Ascending aorta (tissue), 2 donors: Measurements from ENCODE around the gene TBCE. TPM values are rescaled to one million over a fixed set of nuclear protein-coding genes. Genes with fewer than 3 reads are reported as not detected.

ENCODE experiments used
- DNase-seq, 2 donors: peaks; one replicate each; pipeline ENCODE4 v3.0.0-alpha.2; 2019; ENCODE audit warnings: low spot score in 2 of 2
- H3K27ac ChIP-seq, 2 donors: fragments of 200-600 bp; sonication (generic); one replicate each; pipeline ENCODE4 v1.5.1; 2016 to 2017; ENCODE audit warnings: mild to moderate bottlenecking in 1 of 2
- H3K27me3 ChIP-seq: fragments of 200-600 bp; sonication (generic); one replicate; pipeline ENCODE4 v1.5.1; 2017
- H3K36me3 ChIP-seq, 2 donors: fragments of 200-600 bp; sonication (generic); one replicate each; pipeline ENCODE4 v1.5.1; 2016
- H3K4me1 ChIP-seq, 2 donors: fragments of 200-600 bp; sonication (generic); one replicate each; pipeline ENCODE4 v1.5.1; 2016 to 2017; ENCODE audit warnings: mild to moderate bottlenecking in 1 of 2
- H3K4me3 ChIP-seq, 2 donors: fragments of 200-600 bp; sonication (generic); one replicate each; pipeline ENCODE4 v1.5.1; 2016 to 2017; ENCODE audit warnings: mild to moderate bottlenecking in 1 of 2
- H3K9me3 ChIP-seq, 2 donors: fragments of 200-600 bp; sonication (generic); one replicate each; pipeline ENCODE4 v1.5.1; 2016
- intact Hi-C: fragments of 100-400 bp; cut with DNase I; formaldehyde crosslinking; loops from one replicate; pipeline ENCODE4 v1.15.1; 2023
- total RNA-seq: library from RNA; depleted of rRNA; stranded (reverse); fragments of >200 nt; gene quantifications from one replicate; pipeline ENCODE4 v1.1.0, GENCODE V29; 2016
- TF ChIP-seq, protein P1 (sequence below), 3 experiments: fragments of 200-600 bp in 2 of 3; fragments of 450-650 bp in 1 of 3; sonication (generic) in 2 of 3; IDR thresholded peaks; one replicate each; pipeline ENCODE4 v1.5.1; 2016 to 2019; ENCODE audit warnings: antibody characterized with exemption in 3 of 3, mild to moderate bottlenecking in 1 of 3, moderate library complexity in 1 of 3

Gene TBCE
- total RNA-seq, 1 donor from 2014 or later, result 67.8 TPM

DNA sequence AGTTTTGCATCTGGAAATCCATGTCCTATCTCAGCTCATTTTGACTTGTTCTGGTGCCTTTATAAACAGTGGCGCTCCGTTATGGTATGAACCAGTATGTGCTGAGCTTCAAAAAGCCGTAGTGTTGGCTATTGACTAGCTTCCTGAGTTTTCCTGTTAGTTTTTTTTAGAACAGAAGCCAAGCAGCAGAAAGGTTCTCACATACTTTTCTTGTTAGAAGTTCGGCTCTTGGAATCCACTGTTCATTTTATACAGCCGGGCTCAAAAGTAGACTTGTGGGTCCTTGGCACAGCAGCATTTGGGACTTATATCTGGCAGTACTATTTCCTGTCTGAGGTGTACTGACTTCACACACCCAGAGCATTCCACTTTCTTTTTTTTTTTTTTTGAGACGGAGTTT is 63.8 kb downstream of the TBCE start:
- intact Hi-C loops, result no loop called here
- Histone ChIP-seq H3K36me3 (peaks cover 12 to 14% of the 10 kb centered on the region in 2 donors), H3K4me1 (peaks cover 0 to 5% of the 10 kb centered on the region in 2 donors), H3K27me3 (no peaks in the 10 kb centered on the region), H3K4me3 (no peak overlapping the region), H3K27ac (peak overlapping the region; percentile 39 to 62), H3K9me3 (no peaks in the 10 kb centered on the region)
- TF ChIP-seq, protein P1, sequence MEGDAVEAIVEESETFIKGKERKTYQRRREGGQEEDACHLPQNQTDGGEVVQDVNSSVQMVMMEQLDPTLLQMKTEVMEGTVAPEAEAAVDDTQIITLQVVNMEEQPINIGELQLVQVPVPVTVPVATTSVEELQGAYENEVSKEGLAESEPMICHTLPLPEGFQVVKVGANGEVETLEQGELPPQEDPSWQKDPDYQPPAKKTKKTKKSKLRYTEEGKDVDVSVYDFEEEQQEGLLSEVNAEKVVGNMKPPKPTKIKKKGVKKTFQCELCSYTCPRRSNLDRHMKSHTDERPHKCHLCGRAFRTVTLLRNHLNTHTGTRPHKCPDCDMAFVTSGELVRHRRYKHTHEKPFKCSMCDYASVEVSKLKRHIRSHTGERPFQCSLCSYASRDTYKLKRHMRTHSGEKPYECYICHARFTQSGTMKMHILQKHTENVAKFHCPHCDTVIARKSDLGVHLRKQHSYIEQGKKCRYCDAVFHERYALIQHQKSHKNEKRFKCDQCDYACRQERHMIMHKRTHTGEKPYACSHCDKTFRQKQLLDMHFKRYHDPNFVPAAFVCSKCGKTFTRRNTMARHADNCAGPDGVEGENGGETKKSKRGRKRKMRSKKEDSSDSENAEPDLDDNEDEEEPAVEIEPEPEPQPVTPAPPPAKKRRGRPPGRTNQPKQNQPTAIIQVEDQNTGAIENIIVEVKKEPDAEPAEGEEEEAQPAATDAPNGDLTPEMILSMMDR (IDR thresholded peaks at IDR 0.05), result no peak
- DNase-seq, result peak in 1 of 2 donors; percentile 15

DNA sequence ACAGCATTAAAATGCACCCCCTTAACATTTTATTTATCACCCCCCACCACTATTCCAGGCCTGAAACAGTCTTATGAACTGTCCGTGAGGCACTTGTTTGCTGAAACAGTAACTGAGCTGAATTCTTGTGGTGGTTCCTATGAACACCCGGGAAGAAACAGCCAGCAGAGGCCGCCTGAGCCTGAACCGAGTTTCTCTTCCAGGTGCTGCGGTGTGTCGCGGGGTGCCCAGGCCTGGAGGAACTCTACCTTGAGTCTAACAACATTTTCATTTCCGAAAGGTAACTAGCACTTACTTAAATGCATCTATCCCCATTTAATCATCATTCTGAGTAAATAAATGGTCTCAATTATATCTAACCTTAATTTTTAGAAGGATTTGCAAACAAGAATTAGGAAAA is 66.8 kb downstream of the TBCE start:
- Histone ChIP-seq H3K9me3 (no peaks in the 10 kb centered on the region), H3K36me3 (peaks cover 29 to 44% of the 10 kb centered on the region in 2 donors), H3K4me1 (peaks cover 0 to 5% of the 10 kb centered on the region in 2 donors), H3K27me3 (no peaks in the 10 kb centered on the region), H3K4me3 (no peak overlapping the region), H3K27ac (no peak overlapping the region)
- intact Hi-C loops, result no loop called here
- TF ChIP-seq, protein P1 (IDR thresholded peaks at IDR 0.05), result no peak
- peak in 1 of 2 donors; percentile 24 for DNase-seq

DNA sequence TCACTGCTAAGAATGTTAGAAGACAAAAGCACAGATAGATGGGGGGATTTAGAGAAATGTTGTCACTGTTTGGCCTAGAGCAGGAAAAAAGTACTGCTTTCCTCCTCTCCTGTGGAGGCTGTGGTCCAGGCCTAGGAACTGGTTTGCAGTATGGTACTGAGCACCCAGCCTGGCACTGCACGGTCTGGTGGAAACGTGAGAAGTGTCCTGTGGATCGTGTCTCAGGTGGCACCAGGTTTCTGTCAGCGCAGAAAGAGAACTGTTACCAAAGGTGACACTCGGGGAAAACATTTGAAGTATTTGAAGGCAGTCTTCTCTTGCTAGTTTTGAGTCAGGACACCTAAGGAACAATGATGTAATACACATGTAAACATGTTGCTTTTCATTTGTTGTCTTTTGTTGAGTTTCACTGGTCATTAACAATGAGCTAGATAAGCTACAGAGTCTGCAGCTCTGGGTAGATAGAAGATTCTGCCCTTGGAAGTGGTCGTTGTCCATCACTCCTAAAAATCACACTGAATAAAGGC is 74.0 kb downstream of the TBCE start:
- H3K27me3 ChIP-seq, result no peaks in the 10 kb centered on the region

DNA sequence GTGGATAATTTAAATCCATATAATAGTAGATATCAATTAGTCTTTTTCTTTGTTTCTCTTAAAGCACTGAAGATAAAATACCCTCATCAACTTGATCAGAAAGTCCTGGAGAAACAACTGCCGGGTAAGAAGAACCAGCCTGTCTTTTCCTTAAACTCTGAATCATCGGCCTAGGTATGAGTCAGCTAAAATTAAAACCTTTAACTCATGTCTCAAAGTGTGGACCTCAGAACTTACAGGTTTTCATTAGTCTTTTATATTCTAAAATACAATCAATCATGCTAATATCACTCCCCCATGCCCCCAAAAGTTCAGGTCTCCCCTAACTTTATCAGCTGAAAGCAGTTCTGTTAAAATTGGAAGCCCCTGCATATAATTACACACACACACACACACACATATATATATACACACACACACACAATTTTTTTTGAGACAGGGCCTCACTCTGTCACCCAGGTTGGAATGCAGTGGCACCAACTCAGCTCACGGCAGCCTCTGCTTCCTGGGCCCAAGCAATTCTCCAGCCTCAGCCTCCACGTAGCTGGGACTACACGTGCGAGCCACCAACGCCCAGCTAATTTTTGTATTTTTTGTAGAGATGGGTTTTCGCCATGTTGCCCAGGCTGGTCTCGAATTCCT is 75.7 kb downstream of the TBCE start:
- no peak for DNase-seq
- Histone ChIP-seq H3K27me3 (no peaks in the 10 kb centered on the region), H3K27ac (peak overlapping the region; percentile 4 to 52), H3K4me1 (no peaks in the 10 kb centered on the region), H3K36me3 (peaks cover 51 to 83% of the 10 kb centered on the region in 2 donors), H3K4me3 (no peak overlapping the region), H3K9me3 (no peaks in the 10 kb centered on the region)
- TF ChIP-seq, protein P1 (IDR thresholded peaks at IDR 0.05), result no peak
- intact Hi-C loops, result no loop called here

More for the DNA sequence above, 74.0 kb downstream of the TBCE start:
- intact Hi-C loops, result no loop called here
- no peak for DNase-seq
- TF ChIP-seq, protein P1 (IDR thresholded peaks at IDR 0.05), result no peak
- Histone ChIP-seq H3K9me3 (no peaks in the 10 kb centered on the region), H3K36me3 (peaks cover 47 to 90% of the 10 kb centered on the region in 2 donors), H3K4me3 (no peak overlapping the region), H3K4me1 (no peaks in the 10 kb centered on the region), H3K27ac (no peak overlapping the region)

DNA sequence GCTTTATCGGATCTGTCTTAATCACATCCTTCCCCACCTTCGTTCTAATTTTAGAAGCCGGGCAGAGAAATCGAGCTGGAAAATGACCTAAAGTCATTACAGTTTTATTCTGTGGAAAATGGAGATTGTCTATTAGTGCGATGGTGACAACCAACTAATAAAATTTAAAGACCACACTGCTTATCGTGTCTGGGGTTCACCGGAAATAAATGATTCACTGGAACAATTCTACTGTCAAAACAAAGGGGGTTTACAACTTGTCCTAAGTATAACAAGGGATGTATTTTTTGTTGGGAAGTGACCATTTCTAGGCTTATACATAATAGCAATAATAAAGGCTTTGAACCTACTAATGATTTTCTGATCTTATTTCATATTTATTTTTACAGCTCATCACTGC is 81.4 kb downstream of the TBCE start:
- TF ChIP-seq, protein P1 (IDR thresholded peaks at IDR 0.05), result no peak
- no peak overlapping the region for H3K4me3 ChIP-seq

More for the DNA sequence above, 81.4 kb downstream of the TBCE start:
- Histone ChIP-seq H3K27ac (no peak overlapping the region), H3K36me3 (peaks cover 81 to 91% of the 10 kb centered on the region in 2 donors), H3K9me3 (no peaks in the 10 kb centered on the region), H3K27me3 (no peaks in the 10 kb centered on the region), H3K4me1 (no peaks in the 10 kb centered on the region)
- intact Hi-C loops, result no loop called here
- no peak for DNase-seq
